DND-41 (cell line): ENCODE results near the gene GMFB.

Source experiments
- EZH2 ChIP-seq: IDR thresholded peaks from 3 replicates; pipeline ENCODE4 v1.6.1; 2012; ENCODE audit warnings: borderline replicate concordance, low read depth, mild to moderate bottlenecking, moderate library complexity, low read length, inconsistent platforms; ENCODE audit not compliant: severe bottlenecking
- TF ChIP-seq, protein P1 (sequence below): IDR thresholded peaks from 2 replicates; pipeline ENCODE4 v1.5.1; 2012; ENCODE audit warnings: borderline replicate concordance, low read length, moderate library complexity, mild to moderate bottlenecking; ENCODE audit not compliant: poor library complexity, severe bottlenecking; ENCODE audit errors: extremely low read depth

DNA sequence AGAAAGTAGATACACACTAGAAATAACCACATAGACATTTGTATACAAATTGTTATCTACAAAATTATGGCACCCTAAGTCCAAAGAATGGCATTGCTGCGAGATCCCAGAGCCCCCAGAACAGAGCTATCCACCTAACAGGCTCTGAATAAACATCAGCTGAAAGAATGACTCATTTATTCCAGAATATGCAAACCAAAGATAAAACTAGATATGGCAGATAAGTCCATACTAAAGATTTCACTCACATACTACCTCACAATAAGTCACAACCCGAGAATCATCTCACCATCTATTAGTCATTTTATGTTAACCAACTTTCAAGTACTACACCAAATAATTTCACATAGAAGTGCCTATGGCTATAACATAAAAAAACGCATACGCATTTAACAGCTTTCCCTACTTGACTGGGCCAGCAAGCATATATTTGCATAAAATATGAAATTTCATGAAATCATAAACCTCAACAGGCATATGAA, 53.2 kb downstream of the GMFB start:
- TF ChIP-seq, protein P1, sequence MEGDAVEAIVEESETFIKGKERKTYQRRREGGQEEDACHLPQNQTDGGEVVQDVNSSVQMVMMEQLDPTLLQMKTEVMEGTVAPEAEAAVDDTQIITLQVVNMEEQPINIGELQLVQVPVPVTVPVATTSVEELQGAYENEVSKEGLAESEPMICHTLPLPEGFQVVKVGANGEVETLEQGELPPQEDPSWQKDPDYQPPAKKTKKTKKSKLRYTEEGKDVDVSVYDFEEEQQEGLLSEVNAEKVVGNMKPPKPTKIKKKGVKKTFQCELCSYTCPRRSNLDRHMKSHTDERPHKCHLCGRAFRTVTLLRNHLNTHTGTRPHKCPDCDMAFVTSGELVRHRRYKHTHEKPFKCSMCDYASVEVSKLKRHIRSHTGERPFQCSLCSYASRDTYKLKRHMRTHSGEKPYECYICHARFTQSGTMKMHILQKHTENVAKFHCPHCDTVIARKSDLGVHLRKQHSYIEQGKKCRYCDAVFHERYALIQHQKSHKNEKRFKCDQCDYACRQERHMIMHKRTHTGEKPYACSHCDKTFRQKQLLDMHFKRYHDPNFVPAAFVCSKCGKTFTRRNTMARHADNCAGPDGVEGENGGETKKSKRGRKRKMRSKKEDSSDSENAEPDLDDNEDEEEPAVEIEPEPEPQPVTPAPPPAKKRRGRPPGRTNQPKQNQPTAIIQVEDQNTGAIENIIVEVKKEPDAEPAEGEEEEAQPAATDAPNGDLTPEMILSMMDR, result no peak
- no peak for TF ChIP-seq EZH2
